Activated CD4-positive, alpha-beta T cell treated with anti-CD3 and anti-CD28 coated beads for 4 hours (primary cell): Measurements from ENCODE around the gene DBH.
A peak's percentile ranks its signal among the peaks of the same experiment; 100 is the strongest.
"Not testable (repeated sequence)": the region's sequence is repeated elsewhere in the genome, so short reads cannot be mapped to it uniquely, and the experiment has no call there.

Source experiments
- DNase-seq, 2 donors: peaks; one replicate each; pipeline ENCODE4 v3.0.0-alpha.2; 2020

DBH gene

DNA sequence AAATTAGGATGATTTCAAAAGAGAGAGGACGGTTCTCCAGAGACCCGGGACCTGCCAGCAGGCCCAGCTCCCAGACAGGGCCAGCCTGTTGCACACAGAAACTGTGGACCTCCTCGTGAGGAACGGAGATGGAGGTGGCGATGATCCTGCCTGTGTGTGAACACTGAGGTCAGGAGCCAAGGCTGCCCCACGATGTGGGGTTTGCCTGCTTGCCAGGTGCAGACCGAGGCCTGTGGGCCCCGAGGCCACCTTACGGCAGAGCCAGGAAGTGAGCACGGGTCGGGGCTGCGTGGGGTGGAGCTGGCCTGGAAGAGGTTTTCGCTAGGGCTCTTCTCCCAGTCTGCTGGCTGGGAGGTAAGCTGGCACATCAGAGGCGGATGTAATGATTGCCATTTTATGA, 31.3 kb upstream of the DBH start:
- DNase-seq: no peak

DNA sequence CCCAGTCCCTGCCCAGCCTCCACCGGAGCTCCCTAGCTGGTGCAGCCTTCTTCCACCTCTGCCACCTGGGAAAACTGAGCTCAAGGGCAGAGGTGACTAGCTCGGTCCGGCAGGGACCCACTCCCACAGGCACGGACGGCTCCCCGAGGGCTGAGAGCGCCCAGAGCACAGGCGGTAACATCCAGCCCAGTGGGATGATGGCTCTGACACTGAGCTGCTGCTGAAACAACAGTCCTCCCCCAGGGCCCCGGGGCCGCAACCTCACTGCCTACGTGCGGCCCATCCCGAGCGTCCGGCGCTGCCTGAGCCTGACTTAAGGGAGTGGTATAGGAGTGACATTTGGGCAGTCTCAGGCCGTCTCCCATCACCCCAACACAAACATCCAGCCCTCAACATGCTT, 30.7 kb upstream of the DBH start:
- DNase-seq: no peak

DNA sequence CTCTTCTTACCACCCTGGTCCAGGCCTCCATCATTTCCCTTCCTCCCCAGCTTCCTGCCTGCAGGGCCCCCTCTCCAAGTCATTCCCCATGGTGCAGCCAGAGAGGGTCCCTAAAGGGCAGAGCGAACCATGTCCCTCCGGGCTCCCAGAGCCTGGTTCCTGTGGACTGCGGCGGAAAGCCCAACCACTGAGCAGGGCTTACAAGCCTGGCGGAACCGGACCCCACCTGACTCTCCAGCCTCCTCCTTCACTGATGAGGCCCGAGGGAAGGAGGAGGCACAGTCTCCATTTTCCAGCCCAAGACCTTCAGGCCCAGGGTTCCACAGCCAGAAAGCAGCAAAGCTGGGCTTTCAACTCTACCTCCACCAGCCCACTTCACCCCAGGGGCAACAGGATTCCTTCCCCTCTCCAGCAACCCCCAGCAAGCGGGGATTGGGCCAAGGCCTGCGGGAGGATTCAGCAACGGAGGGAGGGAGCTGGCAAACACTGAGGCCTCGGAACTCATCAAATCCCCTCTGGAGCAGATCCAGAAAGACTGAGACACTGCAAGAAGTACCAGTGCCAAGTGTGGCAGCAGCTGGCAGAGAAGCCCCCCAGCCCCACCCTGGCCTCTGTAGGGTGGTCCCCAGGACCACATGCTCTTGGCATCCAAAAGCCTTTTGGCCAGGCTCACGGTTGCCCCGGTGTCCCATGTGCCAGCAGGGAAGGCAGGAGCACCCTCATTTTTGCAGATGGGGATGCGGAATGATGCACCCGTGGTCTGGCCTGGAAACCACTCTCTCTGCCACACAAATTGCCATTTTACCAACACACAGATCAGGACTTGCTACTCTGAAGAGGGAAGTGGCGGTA, 30.1 kb upstream of the DBH start:
- DNase-seq: no peak

DNA sequence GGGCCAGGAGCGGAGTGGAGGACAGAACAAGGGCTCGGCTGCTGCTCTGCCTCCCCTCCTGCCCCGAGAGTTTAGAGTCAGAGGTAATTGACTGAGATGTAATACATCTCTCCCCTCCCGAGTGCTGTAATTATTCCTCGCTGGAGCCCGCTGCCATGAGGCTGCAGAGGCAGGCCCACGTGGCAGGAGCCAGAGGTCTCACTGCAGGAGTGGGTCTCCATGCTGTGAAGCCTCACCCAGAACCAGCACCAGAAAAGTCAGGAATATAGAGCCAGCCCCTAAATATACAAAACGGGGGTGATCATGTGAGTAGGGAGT, 29.5 kb upstream of the DBH start:
- DNase-seq: no peak

DNA sequence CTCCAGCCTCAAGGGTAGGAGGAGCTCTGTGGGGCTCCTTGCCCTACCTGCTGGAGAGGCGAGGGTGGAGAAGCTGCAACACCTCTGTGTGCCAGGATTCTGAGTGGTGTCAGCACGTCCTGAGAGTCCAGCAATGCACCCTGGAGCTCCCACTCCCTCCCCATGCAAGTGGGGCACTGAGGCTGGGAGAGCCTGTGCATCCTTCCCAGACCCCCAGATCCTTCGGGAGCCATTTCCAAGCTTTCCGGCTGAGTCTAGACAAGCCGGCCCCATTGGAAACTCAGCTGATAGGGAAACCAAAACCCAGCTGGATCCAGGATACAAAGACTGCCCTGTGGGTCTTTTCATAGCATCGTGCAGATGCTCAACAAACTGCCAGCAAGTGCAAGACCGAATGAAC, 28.8 kb upstream of the DBH start:
- DNase-seq: no peak

DNA sequence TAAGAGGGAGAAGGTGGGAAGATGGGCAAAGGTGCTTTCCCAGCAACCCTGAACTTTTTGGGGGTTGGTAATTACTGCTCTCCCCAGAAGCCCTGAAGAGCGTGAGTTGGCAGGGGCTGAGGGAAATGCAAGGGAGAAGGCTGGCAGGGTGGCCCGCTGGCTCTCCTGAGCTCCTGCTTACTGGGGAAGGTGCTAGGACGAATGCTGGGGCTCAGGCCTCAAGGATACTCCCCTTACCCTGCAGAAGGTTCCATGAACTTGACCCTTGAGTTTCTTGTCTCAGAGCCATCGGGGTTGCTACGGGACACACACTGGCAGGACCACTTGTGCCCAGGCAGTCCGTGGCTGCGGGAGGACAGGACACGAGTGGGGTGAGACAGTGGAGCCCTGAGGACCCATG, 28.2 kb upstream of the DBH start:
- DNase-seq: no peak

DNA sequence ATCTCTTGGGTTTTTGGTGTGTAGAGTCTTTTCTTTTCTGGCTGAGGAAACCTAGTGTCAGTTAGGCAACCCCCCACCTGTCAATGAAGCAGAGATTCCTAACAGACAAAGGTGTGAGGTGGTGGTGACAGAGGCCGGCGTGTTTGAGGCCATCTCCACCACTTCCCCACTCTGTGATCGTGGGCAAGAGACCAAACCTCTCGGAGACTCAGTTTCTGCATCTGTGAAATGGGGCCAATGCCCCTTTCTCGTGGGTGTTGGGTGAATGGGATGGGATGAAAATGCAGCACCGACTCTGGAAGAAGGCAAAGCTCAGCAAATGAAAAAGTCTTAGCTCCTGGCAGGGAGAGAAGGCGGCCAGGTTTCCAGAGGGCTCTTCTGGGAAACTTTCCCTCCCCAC, 27.8 kb upstream of the DBH start:
- no peak for DNase-seq

DNA sequence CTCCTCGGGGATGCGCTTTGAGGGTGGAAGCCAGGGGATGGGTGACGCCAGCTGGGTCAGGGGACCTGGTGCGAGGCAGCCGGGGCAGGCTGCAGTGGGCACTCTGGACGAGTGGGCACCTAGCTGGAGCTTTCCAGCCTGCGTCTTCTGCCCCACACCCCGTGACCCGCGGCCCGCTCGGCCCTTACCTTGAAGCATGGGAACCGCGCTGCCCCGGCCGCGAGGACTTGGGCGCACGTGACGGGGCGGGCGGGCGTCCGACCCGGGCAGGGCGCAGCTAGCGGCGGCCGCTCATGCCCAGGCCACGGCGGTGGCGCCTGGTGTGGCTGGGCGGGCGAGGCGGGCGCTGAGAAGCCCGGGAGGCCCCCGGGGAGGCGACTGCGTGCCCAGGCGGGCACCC, 27.3 kb upstream of the DBH start:
- no peak for DNase-seq

DNA sequence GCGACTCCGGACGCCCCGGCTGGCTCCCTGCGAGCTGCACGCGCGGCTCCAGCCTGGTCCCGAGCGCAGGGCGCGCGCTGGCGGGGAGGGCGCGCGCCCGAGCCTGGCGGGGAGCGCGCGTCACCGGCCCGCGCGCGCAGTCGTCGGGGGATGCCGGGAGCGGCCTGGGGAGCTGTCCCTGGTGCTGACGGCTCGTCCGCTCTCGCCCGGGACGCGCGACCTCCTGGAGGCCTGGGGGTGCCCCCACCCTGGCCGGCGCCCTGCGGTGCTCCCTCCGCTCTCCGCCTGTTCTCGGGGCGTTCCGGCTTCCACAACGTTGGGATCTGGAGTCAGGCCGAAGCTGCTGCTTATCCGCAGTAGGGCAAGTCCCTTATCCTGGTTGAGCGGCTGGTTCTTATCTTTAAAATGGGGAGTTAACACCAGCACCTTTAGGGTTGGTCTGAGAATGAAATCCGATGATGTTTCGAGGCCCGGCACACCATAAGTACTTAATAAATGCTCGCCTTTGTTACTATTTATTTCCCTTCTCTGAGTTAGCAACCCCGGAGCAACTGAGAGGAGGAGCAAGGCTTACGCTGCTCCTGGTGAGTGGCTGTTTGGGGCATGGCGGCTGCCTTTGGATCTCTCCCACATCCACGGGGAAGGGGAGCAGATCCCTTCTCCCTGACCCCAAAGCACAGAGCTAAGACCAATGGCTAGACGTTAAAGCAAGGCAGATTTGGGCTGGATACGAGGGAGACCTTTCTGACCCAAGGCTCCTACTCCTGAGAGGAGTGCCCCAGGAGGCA, 26.7 kb upstream of the DBH start, which contains the start of gene FAM163B:
Gene FAM163B (minus strand): TSS at position 79 of the 788 bp plus-strand sequence. CDS start 29,166 bp downstream, outside the sequence.
- no peak for DNase-seq

DNA sequence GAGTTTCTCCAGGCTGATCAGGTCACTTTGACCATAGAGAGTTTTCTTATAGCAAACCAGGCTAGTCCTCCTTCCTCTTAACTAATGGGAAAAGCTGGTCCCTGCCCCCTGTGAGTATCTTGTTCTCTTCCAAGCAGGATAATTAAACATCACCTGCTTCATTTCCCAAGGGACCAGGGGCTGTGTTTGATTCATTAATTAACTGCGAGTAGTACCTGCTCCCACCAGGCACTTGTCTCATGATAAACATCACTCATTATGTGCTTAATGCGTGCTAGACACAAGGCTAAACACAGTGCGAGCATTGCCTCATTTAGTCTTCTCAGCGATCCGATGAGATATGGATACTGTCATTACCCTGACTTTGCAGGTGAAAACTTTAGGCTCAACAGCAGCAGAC, 25.3 kb upstream of the DBH start:
- DNase-seq: no peak

DNA sequence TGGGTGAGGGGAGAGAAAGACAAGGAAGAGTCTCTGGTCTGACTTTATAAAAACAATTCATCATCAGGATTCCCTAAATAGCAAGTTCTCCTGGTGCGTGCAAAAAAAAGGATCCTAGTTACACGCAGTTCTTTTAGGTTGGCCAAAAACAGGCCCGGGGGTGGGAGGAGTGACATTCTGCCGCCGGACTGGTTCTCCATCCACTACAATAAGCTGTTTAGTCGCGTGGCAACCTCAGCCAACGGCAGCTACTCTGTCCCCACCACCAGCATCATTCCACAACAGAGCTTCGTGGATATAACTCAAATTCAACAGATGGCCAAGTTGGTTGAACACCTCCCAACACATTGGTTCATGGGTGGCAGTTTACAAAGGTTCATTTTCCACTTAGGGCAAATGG, 24.1 kb upstream of the DBH start:
- no peak for DNase-seq

DNA sequence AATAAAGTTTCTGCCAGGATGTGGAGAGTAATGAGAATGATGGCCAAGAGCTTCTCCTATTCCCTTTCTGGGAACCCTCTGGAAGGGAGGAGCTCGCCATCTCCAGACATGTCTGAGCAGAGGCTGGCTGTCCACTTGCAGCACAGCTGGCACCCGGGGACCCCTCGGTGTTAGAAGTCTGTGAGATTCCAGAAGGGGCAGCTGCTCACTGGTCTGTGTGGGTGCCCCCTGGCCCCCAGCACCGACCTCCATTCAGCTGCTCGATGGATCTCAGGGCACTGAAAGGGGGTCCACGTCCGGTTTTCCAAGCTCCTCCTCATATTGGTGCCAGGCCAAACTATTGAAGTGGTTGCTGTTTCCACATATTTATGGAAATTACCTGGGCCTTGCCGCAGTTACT, 23.3 kb upstream of the DBH start:
- DNase-seq: no peak

DNA sequence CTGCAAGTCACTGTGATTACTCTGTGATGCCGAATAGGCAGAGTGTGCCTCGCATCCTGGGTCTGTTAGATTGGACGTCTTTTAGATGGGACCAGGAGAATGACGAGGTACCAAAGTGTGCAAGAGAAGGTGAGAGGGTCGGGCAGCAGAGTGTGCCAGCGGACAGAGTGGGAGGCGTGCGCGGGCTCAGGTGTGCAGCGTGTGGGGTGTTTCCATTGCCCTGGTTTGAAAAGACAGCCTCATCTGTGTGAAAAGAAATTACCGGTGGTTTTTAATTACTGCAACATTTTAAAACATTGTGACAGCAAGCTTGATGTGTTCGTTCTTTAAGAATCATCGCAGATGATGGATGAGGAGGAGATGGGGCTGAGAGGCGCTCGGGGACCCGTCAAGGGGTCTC, 22.7 kb upstream of the DBH start:
- no peak for DNase-seq

DNA sequence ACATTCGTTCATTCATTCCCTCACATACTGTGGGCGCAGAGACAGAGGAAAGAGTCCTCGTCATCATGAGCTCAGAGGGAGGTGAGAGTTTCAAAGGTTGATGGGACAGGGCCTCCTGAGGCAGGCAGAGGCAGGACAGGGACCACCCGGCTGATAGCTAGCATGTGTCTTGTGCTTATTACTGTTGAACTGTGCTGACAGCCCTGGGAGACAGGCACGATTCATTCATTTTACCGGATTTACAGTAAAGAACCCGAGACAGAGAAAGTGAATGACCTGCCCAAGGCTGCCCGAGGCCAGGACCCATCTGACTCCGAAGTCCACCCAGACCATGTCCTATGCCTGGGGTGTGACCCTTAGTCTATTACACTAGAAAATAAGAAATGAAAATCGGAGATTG, 22.1 kb upstream of the DBH start:
- DNase-seq: no peak

DNA sequence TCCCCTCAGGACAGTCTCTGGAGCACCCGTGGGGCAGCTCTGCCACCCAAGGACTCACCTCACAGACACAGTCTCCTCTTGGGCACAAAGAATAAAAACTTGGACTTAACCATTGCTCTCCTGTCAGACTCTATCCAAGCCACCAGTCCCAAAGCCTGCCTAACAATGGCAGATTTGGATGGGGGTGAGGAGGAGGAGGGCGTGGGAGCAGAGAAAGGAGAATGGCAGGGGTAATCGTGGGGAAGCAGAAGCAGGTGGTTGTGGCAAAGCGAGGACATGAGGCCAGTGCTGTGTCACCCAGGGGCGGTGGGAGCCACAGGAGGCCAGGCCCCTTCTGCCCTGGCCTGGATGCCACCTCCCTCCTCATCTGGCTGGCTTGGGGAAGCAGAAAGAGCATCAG, 21.5 kb upstream of the DBH start:
- no peak for DNase-seq

DNA sequence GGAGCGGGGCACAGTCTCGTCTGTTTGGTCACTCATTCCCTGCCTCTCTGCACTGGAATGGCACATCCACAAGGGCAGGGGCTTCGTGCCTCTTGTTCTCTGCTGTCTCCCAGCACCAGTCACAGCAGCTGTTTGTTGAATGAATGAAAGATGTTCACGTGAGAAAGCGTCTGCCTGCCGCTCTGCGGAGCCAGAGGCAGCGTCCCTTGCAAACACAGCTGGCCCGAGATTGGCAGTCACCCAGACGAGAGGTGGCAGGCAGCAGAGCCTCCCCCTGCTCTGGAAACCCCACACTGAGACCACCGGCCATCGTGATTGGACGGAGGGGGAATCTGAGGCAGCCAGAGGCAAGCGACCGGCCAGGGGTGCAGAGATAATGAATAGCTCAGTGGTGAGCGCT, 21.0 kb upstream of the DBH start:
- no peak for DNase-seq

DNA sequence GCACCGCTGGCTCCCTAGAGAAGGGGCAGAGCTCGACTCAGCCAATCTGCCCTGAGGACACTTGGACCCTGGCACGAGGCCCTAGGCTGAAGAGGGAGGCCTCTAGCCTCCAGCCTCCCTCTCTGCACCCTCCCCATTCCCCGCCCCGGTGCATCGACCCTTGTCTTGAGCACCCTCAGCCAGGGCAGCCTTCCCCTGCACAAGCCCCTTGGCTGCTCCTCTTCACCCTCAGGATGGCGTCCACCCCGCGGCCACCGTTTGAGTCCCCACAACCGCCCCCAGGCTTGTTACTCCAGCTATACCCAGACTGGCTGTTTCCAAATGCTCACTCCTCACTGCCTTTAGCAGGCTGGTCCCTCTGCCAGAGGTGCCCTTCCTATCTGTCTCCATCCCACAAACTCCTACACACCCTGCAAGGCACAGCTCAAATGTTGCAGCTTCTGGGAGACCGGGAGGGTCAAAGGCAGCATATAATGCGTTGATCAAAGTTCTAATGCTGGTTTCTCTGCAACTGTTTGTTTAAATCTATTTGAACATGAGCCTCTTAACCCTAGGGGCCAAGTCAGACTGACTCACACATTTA, 20.5 kb upstream of the DBH start:
- no peak for DNase-seq

DNA sequence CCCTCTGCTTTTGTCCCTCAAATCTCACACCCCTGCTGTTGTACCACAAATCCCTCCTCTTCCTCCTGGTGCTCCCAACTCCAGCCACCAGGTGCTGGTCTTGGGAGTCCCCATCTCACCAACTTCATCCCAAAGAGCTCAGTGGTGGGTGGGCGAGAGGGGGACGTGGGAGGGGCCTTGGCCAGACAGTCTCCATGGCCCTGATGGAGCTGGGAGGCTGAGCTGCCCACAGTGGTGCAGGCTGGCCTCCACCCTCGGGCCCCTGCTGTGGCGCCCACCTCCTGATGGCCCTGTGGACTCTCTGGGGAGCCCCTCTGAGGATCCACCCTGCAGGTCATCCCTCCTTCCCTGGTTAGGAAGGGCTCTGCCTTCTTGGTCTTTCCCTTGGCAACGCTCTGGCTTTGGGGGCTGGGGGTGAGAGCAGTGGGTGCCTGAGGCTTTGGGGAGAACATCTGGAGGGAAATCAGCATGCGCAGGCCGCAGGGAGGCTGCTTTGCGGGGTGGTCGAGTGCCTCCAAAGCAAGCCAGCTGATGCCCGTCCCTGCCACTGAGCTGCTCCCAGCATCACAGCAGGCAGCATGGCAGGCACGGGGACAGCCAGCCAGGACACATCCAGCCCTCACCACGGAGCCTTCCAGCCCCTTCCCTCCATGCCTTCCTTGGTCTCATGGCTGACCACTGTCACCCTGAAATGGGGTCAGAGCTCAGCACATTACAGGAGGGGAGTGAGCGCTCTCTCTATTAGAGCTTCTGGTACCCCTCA, 19.3 kb upstream of the DBH start:
- DNase-seq: no peak

DNA sequence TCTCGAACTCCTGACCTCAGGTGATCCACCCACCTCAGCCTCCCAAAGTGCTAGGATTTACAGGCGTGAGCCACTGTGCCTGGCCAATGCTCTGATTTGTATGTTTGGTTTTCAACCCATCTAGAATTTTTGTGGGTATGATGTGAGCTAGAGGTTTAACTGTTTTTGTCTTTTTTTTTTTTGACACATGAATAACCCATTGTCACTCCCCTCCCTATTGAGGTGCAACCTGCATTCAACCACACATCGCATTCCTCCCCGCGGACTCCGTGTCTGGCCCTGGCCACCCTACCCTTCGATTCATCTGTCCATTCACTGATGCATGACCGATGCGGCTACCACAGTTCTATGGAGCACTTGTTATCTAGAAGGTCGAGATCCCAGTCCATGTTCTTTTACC, 17.4 kb upstream of the DBH start:
- DNase-seq: no peak

DNA sequence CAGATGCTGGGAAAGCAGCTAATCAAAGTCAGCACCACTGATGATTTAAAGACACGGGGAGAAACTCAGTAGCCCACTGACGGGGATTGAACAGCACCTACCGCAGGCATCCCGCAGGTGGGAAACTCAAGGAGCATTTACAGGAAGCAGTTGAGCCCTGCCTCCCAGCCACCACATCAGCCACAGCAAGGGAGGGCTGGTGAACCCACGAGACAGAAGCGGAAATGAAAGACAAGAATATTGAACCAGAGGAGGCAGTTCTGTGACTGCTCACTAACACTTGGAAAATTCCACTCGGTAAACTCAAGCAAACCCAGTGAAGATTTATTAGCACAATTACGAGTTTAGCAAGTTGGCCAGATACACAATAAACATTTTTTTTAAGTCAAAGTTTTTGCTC, 16.4 kb upstream of the DBH start:
- peak; percentile 62 to 68 for DNase-seq

DNA sequence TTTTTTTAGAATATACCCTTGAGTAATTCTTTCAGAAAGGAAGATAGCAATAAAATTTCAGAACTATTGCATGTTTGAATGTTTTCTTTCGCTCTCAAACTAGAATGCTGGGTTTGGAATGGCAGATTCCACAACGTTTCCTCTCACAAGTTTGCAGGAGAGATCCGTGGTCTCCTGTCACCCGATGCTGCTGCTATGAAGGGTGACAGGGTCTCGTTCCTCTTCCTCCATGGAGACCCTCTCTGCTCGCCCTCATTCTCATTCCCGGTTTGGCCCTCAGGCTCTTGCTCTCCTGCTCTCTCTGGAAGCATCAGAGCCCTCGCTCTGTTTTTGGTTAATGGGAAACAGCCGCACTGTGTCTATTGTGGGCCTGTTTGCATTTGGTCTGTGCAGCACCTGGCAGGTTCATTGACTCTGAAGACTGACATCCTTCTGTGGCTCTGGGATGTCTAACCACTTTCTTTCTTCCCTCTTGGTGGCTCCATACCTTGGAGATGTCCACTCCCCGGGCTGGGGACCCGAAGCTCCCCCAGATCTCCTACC, 14.4 kb upstream of the DBH start:
- no peak for DNase-seq

DNA sequence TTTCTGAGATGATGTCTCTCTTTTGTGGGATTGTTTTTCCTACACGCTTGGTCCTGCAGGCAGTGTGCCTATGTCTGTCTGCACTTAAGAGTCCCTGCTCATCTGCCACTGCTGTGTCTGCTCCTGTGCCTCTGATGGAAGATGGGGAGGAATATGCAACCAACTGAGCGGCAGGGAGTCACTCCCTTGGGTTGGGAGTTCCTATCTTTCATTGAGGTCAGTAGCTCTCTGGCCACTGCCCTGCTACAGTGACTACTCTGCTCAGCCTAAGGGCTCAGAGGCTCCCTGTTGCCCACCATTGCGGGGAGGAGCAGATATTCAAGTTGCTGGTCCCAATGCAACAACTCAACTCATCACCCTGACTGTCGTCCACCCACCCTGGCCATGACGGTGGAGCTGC, 13.6 kb upstream of the DBH start:
- no peak for DNase-seq

DNA sequence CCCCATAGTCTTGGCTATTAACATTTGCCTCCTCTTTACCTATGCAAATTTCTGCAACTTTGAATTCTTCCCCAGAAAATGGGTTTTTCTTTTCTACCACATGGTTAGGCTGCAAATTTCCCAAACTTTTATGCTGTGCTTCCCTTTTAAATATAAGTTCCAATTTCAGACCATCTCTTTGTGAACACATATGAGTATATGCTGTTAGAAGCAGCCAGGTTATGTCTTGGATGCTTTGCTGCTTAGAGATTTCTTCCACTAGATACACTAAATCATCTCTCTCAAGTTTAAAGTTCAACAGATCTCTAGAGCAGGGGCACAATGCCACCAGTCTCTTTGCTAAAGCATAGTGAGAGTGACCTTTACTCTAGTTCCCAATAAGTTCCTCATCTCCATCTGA, 10.2 kb upstream of the DBH start:
- not testable (repeated sequence) for DNase-seq
